ENCODE results near the gene INSR. TPM values are rescaled to one million over a fixed set of nuclear protein-coding genes. Genes with fewer than 3 reads are reported as not detected.
A peak's percentile ranks its signal among the peaks of the same experiment; 100 is the strongest.
"Not testable (repeated sequence)": the region's sequence is repeated elsewhere in the genome, so short reads cannot be mapped to it uniquely, and the experiment has no call there.

Gene INSR
- total RNA-seq, 2 donors from 2014 or later: 50.8 to 118 TPM

DNA sequence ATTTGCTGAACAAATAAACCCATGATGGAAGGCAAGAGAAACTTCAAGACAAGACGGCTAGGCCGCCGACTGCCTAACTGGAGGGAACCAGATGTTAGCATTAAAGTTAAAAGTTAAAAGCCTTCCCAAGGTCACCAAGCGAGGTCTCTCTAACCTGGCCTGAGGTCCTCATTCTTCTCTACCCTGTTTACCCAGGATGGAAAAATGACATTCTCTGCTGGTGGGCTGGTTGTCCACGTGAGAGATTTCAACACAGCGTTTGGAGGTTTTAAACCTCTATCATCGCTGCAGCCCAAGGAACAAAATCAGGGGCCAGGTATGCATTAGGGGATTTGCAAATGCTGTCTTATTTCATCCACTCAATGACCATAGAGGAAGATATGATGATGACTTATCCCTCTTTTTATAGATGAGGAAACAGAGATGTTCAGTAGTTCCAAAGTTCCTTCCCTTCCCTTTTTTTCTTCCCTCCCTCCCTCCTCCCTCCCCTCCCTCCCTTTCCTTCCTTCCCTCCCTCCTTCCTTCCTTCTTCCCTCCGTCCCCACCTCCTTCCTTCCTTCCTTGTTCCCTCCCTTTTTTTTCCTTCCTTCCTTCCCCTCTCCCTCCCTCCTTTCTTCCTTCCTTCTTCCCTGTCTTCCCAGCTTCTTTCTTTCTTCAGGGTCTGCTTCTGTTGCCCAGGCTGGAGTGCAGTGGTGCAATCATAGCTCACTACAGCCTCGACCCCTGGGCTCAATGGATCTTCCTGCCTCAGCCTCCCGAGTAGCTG, 79.7 kb downstream of the INSR start:
- no peak for DNase-seq (ENCODE audit: low spot score)
- Histone ChIP-seq H3K4me1 (peaks cover 0 to 48% of the 10 kb centered on the region in 2 donors), H3K27me3 (no peaks in the 10 kb centered on the region), H3K36me3 (no peaks in the 10 kb centered on the region), H3K4me3 (no peak overlapping the region), H3K9me3 (no peaks in the 10 kb centered on the region), H3K27ac (peak overlapping the region in 1 of 2 donors; percentile 62)
- TF ChIP-seq, protein P1, sequence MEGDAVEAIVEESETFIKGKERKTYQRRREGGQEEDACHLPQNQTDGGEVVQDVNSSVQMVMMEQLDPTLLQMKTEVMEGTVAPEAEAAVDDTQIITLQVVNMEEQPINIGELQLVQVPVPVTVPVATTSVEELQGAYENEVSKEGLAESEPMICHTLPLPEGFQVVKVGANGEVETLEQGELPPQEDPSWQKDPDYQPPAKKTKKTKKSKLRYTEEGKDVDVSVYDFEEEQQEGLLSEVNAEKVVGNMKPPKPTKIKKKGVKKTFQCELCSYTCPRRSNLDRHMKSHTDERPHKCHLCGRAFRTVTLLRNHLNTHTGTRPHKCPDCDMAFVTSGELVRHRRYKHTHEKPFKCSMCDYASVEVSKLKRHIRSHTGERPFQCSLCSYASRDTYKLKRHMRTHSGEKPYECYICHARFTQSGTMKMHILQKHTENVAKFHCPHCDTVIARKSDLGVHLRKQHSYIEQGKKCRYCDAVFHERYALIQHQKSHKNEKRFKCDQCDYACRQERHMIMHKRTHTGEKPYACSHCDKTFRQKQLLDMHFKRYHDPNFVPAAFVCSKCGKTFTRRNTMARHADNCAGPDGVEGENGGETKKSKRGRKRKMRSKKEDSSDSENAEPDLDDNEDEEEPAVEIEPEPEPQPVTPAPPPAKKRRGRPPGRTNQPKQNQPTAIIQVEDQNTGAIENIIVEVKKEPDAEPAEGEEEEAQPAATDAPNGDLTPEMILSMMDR (IDR thresholded peaks at IDR 0.05): no peak

DNA sequence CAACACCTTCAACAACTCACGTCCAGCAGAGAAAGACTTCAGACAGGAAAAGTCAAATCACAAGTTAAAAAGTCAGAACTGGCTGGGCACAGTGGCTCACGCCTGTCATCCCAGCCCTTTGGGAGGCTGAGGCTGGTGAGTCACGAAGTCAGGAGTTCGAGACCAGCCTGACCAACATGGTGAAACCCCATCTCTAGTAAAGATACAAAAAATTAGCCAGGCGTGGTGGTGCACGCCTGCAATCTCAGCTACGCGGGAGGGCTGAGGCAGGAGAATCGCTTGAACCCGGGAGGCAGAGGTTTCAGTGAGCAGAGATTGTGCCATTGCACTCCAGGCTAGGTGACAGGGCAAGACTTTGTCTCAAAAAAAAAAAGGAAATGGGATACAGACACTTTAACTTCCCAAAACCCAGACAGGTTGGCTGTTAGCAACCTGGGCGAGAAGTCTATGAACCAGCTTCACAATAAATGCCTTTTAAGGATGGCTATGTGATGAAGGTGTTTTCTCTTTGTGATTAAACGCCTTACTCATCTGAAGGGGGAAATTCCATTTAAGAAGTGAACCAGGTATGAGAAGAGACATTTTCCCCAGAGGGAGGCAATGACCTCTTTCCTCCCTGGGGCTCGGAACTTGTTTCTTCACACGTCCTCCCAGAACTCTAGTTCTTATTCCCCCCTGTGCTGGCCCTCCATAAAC, 80.4 kb downstream of the INSR start:
- H3K4me1 ChIP-seq: peaks cover 0 to 54% of the 10 kb centered on the region in 2 donors
- H3K36me3 ChIP-seq: no peaks in the 10 kb centered on the region
- no peaks in the 10 kb centered on the region for H3K27me3 ChIP-seq
- TF ChIP-seq, protein P1 (IDR thresholded peaks at IDR 0.05): no peak
- DNase-seq (ENCODE audit: low spot score): no peak
- H3K4me3 ChIP-seq: no peak overlapping the region
- H3K27ac ChIP-seq: peak overlapping the region in 1 of 2 donors; percentile 62
- H3K9me3 ChIP-seq: no peaks in the 10 kb centered on the region

DNA sequence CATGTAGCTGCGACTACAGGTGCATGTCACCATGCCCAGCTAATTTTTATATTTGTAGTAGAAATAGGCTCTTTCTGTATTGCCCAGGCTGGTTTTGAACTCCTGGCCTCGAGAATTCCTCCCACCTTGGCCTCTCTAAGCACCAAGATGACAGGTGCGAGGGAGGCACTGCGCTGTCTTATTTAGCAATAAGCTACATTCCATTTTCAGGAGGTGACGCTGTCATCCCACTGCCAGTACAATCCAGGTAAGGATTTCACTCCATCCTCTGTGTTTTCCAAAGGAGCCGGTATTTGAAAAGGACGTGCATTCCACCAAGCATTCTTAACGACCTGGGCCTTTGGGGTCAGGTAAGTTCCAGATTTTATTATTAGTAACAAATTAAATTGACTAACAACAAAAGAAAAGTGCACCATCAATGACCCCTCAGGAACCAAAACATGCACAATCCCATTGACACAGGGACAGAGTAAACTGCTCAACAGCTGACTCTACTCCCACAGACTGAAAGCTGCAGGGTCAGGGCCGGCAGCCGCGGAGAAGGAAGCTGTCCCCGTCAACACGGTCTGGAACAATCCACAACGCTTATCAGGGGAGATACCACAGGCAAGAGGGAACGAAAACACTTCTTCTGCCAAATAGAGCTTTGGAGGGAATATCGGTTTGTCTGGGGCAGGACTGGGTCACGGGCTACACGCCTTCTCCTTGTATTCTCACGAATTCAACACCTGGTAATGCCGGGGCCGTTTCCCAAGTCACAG, 82.8 kb downstream of the INSR start:
- H3K27ac ChIP-seq: peak overlapping the region; percentile 64 to 79

DNA sequence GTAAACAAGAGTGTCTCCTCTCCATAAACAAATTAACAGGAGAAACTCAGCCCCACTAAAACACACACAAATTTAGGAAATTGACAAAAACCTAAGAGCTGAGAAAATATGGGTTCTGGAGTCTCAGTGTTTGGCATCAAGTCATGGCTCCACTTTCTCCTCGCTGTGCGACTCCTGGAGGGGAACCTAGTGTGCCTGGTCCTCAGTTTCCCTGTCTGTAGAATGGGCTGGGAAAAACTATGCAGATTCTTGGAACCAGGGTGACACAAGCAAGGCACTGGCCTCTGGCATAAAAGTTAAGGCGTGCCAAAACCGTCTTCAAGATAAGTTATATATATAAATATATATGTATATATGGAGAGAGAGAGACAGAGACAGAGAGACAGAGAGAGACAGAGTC, 83.9 kb downstream of the INSR start:
- TF ChIP-seq, protein P1 (IDR thresholded peaks at IDR 0.05): no peak
- H3K4me3 ChIP-seq: no peak overlapping the region
- peak overlapping the region; percentile 64 to 79 for H3K27ac ChIP-seq
- DNase-seq (ENCODE audit: low spot score): no peak
- no peaks in the 10 kb centered on the region for H3K36me3 ChIP-seq
- no peaks in the 10 kb centered on the region for H3K27me3 ChIP-seq
- H3K9me3 ChIP-seq: no peaks in the 10 kb centered on the region
- peaks cover 0 to 64% of the 10 kb centered on the region in 2 donors for H3K4me1 ChIP-seq

More for the DNA sequence above, 82.8 kb downstream of the INSR start:
- Histone ChIP-seq H3K4me1 (peaks cover 0 to 64% of the 10 kb centered on the region in 2 donors), H3K4me3 (no peak overlapping the region), H3K36me3 (no peaks in the 10 kb centered on the region), H3K9me3 (no peaks in the 10 kb centered on the region), H3K27me3 (no peaks in the 10 kb centered on the region)
- peak; percentile 71 for DNase-seq (ENCODE audit: low spot score)
- TF ChIP-seq, protein P1 (IDR thresholded peaks at IDR 0.05): no peak

DNA sequence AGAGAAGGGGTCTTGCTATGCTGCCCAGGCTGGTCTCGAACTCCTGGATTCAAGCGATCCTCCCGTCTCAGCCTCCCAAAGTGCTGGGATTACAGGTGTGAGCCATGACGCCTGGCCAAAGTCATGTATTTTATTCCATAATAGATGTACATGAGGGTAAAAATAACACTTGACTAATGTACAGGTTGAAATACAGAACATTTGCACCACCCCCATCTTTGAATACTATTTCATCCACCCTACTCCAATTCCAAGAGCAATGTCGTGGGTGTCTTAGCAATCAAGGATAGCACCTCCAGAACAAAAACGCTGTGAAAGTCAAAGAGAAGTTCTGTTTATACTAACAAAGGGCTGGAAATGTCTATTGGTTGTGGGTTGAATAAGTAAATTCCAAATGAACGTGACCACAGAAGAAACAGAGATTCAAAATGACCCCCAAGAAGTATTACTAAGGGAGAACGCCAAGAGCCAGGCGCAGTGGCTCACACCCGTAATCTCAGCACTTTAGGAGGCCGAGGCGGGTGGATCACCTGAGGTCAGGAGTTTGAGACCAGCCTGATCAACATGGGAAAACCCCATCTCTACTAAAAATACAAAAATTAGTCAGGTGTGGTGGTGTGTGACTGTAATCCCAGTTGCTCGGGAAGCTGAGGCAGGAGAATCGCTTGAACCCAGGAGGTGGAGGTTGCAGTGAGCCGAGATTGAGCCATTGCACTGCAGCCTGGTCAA, 84.5 kb downstream of the INSR start:
- DNase-seq (ENCODE audit: low spot score); H3K9me3 ChIP-seq; H3K36me3 ChIP-seq; H3K27me3 ChIP-seq; H3K4me3 ChIP-seq: not testable (repeated sequence)
- Histone ChIP-seq H3K4me1 (peaks cover 0 to 58% of the 10 kb centered on the region in 2 donors), H3K27ac (peak overlapping the region in 1 of 2 donors; percentile 79)

DNA sequence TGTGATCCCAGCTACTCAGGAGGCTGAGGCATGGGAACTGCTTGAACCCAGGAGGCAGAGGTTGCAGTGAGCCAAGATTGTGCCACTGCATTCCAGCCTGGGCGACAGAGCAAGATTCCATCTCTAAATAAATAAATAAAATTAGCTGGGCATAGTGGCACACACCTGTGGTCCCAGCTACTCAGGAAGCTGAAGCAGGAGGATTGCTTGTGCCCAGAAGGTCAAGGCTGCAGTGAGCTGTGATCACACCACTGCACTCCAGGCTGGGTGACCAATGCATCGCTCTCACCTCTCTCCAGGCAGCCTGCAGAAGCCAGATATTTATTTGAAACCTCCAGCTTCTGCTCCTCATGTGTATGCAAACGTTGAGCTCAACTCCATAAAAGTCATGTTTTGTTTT, 85.2 kb downstream of the INSR start:
- peaks cover 0 to 51% of the 10 kb centered on the region in 2 donors for H3K4me1 ChIP-seq
- H3K27ac ChIP-seq: peak overlapping the region in 1 of 2 donors; percentile 79
- not testable (repeated sequence) for H3K36me3 ChIP-seq; H3K27me3 ChIP-seq; DNase-seq (ENCODE audit: low spot score); H3K4me3 ChIP-seq; H3K9me3 ChIP-seq
